ENCODE data around the gene DNAAF2. TPM values are rescaled to one million over a fixed set of nuclear protein-coding genes. Genes with fewer than 3 reads are reported as not detected.

The DNAAF2 gene
- total and polyA plus RNA-seq, 2 donors (not counting 1 experiment from before 2014, with no cell fraction given) = 8.5 to 26.9 TPM

GRCh38 chr14:49598485-49599300 is 36.4 kb downstream of the DNAAF2 start, which contains the start of gene LRR1:
LRR1 (plus strand) TSS chr14:49598940; CDS start chr14:49599021, 81 bp downstream.
- Mint-ChIP-seq H3K27me3 (no peaks in the 10 kb centered on the region), H3K9me3 (ENCODE audit: insufficient read depth) (no peaks in the 10 kb centered on the region), H3K4me1 (peaks cover 55% of the 10 kb centered on the region), H3K27ac (peak within 1 kb of the TSS; percentile 98), H3K4me3 (peak within 1 kb of the TSS; percentile 99)
- peak; percentile 95 for DNase-seq
- CTCF ChIA-PET = interaction anchor here (0.6 to 6.8 kb wide), 8 partner anchors 12 to 723 kb away, joined by 3 to 92 read pairs (median 4); partner anchors contain the start of genes MGAT2, RPL36AL and RPS29
- Histone ChIP-seq H3K4me1 (ENCODE audit: control insufficient read depth in 2 of 2, insufficient read depth in 2 of 2, low read length in 2 of 2) (peaks cover 33 to 42% of the 10 kb centered on the region in 2 donors), H3K27me3 (replicated peaks in 1 of 4; ENCODE audit: control extremely low read depth in 1 of 4, control insufficient read depth in 3 of 4, insufficient read depth in 4 of 4, low read length in 3 of 4) (no peaks in the 10 kb centered on the region), H3K36me3 (replicated peaks in 1 of 2; ENCODE audit: control extremely low read depth in 1 of 2, control insufficient read depth in 1 of 2, extremely low read depth in 1 of 2, insufficient read depth in 2 of 2, low read length in 1 of 2) (peaks cover 0 to 4% of the 10 kb centered on the region in 2 experiments), H3K9me3 (ENCODE audit: control extremely low read depth in 1 of 3, control insufficient read depth in 2 of 3, insufficient read depth in 1 of 3, low read length in 2 of 3) (no peaks in the 10 kb centered on the region), H4K20me1 (ENCODE audit: control insufficient read depth, insufficient read depth, low read length, poor library complexity, severe bottlenecking) (no peaks in the 10 kb centered on the region), H3K79me2 (ENCODE audit: control insufficient read depth, insufficient read depth, low read length) (peaks cover 14% of the 10 kb centered on the region), H2AFZ (ENCODE audit: insufficient read depth, low read depth, low read length, poor library complexity, severe bottlenecking) (peak within 1 kb of the TSS; percentile 86), H3K9ac (ENCODE audit: low read length) (peak within 1 kb of the TSS; percentile 74), H3K27ac (ENCODE audit: low read length in 2 of 2) (peak within 1 kb of the TSS; percentile 92 to 97), H3K4me3 (ENCODE audit: control extremely low read depth in 1 of 5, extremely low read depth in 1 of 5, insufficient read depth in 1 of 5, low read depth in 2 of 5, low read length in 4 of 5) (peak within 1 kb of the TSS; percentile 75 to 94 (median 80)), H3K4me2 (replicated peaks; ENCODE audit: low read depth, low read length, poor library complexity, severe bottlenecking) (peak within 1 kb of the TSS; percentile 82)
- intact Hi-C loops (cut with micrococcal nuclease) = loop anchor here (1.0 to 5.0 kb wide), 4 partner anchors 22 to 634 kb away; partner anchors contain the start of genes MGAT2, RPL36AL, SOS2 and VCPKMT
- ATAC-seq (ENCODE audit: low read depth) = peak; percentile 73
- TF ChIP-seq EZH2 (IDR thresholded peaks at IDR 0.05; ENCODE audit: borderline replicate concordance, insufficient read depth, low read depth, low read length, poor library complexity, severe bottlenecking) = no peak
- WGBS (ENCODE audit: insufficient coverage) = under 1% methylated on average over 77 of the region's 77 CpGs
- POLR2A ChIA-PET = interaction anchor here (0.8 to 3.7 kb wide), 7 partner anchors 12 to 137 kb away, joined by 3 to 69 read pairs (median 4); partner anchors contain the start of genes DNAAF2, MGAT2, RPL36AL and RPS29

DNA sequence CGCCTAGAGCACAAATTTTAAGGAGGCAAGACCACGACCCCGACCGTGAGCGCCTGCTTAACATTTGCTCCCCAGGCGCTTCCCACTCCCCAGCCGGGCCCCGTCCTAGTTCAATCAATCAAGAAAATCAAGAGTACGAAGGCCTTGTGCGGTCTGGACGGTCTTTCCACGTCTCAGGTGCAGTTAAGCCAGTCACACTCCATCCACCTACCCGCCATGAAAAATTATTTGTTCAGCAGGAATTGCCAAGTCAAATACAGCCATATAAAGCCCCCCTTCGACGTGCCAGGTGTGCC is 36.9 kb downstream of the DNAAF2 start:
- Histone ChIP-seq H3K27ac (ENCODE audit: low read length in 2 of 2) (peak overlapping the region; percentile 92 to 97), H3K4me1 (ENCODE audit: control insufficient read depth in 2 of 2, insufficient read depth in 2 of 2, low read length in 2 of 2) (peaks cover 34 to 44% of the 10 kb centered on the region in 2 donors), H3K9me3 (ENCODE audit: control extremely low read depth in 1 of 3, control insufficient read depth in 2 of 3, insufficient read depth in 1 of 3, low read length in 2 of 3) (no peaks in the 10 kb centered on the region), H3K4me3 (ENCODE audit: control extremely low read depth in 1 of 5, extremely low read depth in 1 of 5, insufficient read depth in 1 of 5, low read depth in 2 of 5, low read length in 4 of 5) (peak overlapping the region; percentile 75 to 84 (median 80)), H3K9ac (ENCODE audit: low read length) (peak overlapping the region; percentile 74), H2AFZ (ENCODE audit: insufficient read depth, low read depth, low read length, poor library complexity, severe bottlenecking) (peak overlapping the region; percentile 86), H3K36me3 (replicated peaks in 1 of 2; ENCODE audit: control extremely low read depth in 1 of 2, control insufficient read depth in 1 of 2, extremely low read depth in 1 of 2, insufficient read depth in 2 of 2, low read length in 1 of 2) (peaks cover 0 to 2% of the 10 kb centered on the region in 2 experiments), H3K4me2 (replicated peaks; ENCODE audit: low read depth, low read length, poor library complexity, severe bottlenecking) (peak overlapping the region; percentile 82), H3K27me3 (replicated peaks in 1 of 4; ENCODE audit: control extremely low read depth in 1 of 4, control insufficient read depth in 3 of 4, insufficient read depth in 4 of 4, low read length in 3 of 4) (no peaks in the 10 kb centered on the region), H3K79me2 (ENCODE audit: control insufficient read depth, insufficient read depth, low read length) (peaks cover 14% of the 10 kb centered on the region), H4K20me1 (ENCODE audit: control insufficient read depth, insufficient read depth, low read length, poor library complexity, severe bottlenecking) (no peaks in the 10 kb centered on the region)
- no peaks in the 10 kb centered on the region for H3K9me3 Mint-ChIP-seq (ENCODE audit: insufficient read depth)
- no peaks in the 10 kb centered on the region for H3K27me3 Mint-ChIP-seq
- no peak for ATAC-seq (ENCODE audit: low read depth)
- no peak for TF ChIP-seq EZH2 (IDR thresholded peaks at IDR 0.05; ENCODE audit: borderline replicate concordance, insufficient read depth, low read depth, low read length, poor library complexity, severe bottlenecking)
- no peak for TF ChIP-seq CTCF (IDR thresholded peaks at IDR 0.05)
- WGBS (ENCODE audit: insufficient coverage) = under 1% methylated on average over 14 of the region's 15 CpGs
- ChIA-PET CTCF (interaction anchor here (1.2 to 6.8 kb wide), 6 partner anchors 12 to 171 kb away, joined by 3 to 92 read pairs (median 6); partner anchors contain the start of genes MGAT2, RPL36AL and RPS29), POLR2A (interaction anchor here (0.9 to 3.7 kb wide), 4 partner anchors 12 to 136 kb away, joined by 3 to 69 read pairs (median 30); partner anchors contain the start of genes DNAAF2, MGAT2, RPL36AL and RPS29)
- peak overlapping the region; percentile 98 for H3K27ac Mint-ChIP-seq
- H3K4me1 Mint-ChIP-seq = peaks cover 57% of the 10 kb centered on the region
- peak overlapping the region; percentile 99 for H3K4me3 Mint-ChIP-seq
- intact Hi-C loops (cut with micrococcal nuclease) = loop anchor here (1.0 to 5.0 kb wide), 4 partner anchors 22 to 634 kb away; partner anchors contain the start of genes MGAT2, RPL36AL, SOS2 and VCPKMT
- DNase-seq = no peak

Measured in B cell (primary cell).